ENCODE measurements around the gene PIKFYVE.
"Not testable (repeated sequence)": the region's sequence is repeated elsewhere in the genome, so short reads cannot be mapped to it uniquely, and the experiment has no call there.

Gene PIKFYVE

DNA sequence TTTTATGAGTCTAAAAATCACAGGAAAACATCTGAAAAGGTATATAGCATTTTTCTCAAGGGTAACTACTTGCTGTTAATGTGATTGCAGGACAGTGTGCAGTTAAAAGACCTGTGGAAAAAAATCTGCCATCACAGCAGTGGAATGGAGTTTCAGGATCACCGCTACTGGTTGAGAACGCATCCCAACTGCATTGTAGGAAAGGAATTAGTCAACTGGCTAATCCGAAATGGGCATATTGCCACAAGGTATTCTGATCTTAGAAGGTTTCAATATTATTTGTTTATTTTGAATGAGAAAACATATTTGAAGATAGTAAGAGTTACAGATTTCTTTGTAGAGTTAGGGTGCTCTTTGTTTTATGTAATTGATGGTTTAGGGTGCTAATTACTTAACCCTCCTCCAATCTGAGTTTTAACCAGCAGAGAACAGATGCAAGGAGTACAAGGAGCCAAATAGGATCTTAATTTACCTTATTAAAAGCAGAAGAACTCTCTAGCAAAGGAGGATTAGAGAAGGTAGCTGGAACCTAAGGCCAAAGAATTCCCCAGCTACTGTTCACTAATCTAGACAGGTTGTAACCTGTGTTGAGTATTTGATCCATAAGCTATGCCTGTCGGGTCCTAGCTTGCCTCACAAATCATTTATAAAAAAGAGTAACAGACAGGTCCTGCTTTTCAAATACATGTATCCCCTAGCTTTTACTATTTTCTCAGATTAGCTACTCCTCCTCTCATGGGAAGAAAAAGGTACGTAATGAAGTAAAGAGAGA is 35.0 kb downstream of the PIKFYVE start:
- no peak for DNase-seq (ENCODE audit: low spot score)

GRCh38 chr2:208304157-208304556 is 38.1 kb downstream of the PIKFYVE start:
- DNase-seq (ENCODE audit: low spot score) = no peak

GRCh38 chr2:208304695-208305094 is 38.6 kb downstream of the PIKFYVE start:
- no peak for DNase-seq (ENCODE audit: low spot score)

DNA sequence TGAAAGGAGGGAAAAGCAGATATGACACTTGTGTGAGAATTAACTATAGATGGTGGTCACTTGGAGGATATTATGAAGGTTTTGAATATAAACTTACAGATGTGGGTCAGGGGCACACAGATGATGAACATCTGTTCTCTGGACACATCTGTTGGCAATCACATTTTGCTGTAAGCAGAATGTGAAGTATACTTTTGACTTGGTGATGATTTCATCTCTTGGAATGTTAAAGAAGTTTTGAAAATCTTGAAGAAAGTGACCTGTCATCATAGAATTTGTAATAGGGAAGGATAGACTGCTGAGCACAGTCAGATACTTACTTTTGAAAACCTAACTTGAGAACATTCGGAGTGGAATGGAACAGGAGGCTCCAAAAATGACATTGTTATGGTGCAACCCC is 40.2 kb downstream of the PIKFYVE start:
- DNase-seq (ENCODE audit: low spot score) = no peak

DNA sequence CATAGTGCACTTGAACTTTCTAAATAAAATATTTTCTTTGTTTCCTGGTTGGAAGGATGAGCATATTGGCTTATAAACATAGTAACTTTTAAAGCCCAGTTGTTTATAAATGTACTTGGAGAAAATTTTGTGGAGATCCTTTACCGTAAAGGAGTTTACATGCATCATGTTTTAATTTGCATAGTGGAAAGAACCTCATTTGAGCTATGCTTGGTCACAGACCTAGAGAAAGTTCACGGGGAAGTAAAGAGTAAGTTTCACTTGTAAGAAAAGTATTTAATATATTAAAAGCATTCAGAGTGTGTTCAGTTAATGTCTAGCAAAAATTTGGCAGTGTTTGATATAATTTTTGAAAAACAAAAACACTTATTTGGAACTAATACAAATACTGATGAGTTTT is 45.3 kb downstream of the PIKFYVE start:
- no peak for DNase-seq (ENCODE audit: low spot score)

DNA sequence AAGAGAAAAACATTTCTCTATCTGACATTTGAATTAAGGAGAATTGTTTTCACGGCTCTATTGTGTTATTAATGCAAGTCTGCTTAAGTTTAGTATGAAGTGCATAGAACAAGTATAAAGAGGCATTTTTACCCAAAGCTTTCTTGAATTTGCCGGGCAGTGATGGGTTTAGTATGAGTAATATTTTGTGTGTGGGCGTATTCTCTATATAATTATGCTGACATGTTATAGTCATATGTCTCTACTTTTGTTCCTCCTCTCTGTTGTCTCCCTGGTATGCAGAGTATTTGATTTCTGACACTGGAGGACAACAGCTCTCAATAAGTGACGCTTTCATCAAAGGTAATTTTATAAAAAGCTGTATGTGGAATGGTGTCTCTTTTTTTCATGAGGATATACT is 45.9 kb downstream of the PIKFYVE start:
- DNase-seq (ENCODE audit: low spot score) = no peak

- DNase-seq (ENCODE audit: low spot score) = no peak
Measured at GRCh38 chr2:208315081-208315788, 49.2 kb downstream of the PIKFYVE start.

DNA sequence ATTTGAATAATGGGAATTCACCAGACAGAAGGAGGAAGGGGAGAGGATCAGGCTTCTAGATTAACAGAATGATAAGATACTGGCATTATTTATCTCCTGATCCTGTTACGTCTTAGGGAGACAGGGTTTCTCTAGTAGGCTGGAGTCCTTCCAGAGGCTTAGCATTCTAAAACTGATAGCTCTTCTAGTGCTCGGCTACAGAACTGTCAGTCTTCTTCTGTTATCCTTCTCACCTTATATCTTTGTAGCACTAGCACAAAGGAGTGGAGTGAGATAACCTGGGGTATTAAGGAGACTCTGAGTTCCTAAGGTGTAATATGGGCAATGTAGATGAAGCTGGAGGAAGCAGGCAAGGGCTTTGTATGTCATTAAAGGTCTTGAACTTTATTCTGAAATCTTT is 52.1 kb downstream of the PIKFYVE start:
- no peak for DNase-seq (ENCODE audit: low spot score)

GRCh38 chr2:208319391-208319790 is 53.3 kb downstream of the PIKFYVE start:
- DNase-seq (ENCODE audit: low spot score) = no peak

GRCh38 chr2:208320686-208321085 is 54.6 kb downstream of the PIKFYVE start:
- peak; percentile 31 for DNase-seq (ENCODE audit: low spot score)

- DNase-seq (ENCODE audit: low spot score) = peak; percentile 15
Measured at GRCh38 chr2:208326016-208326415, 60.0 kb downstream of the PIKFYVE start.

GRCh38 chr2:208329485-208329884 is 63.4 kb downstream of the PIKFYVE start:
- no peak for DNase-seq (ENCODE audit: low spot score)

GRCh38 chr2:208334230-208334629 is 68.2 kb downstream of the PIKFYVE start:
- no peak for DNase-seq (ENCODE audit: low spot score)

GRCh38 chr2:208346756-208347155 is 80.7 kb downstream of the PIKFYVE start:
- DNase-seq (ENCODE audit: low spot score) = no peak

DNA sequence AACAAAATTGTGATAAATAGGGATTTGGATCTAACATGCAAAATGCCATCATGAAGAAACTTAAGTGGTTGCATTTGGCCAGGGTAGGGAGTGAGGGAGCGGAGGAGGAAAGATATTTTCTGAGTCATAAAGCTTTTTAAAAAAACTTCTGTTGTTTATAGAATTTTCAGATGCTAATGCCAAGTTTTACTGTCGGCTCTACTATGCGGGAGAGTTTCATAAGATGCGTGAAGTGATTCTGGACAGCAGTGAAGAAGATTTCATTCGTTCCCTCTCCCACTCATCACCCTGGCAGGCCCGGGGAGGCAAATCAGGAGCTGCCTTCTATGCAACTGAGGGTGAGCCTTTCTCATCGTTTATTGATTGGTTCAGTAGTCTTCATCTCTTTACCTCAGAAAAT is 84.6 kb downstream of the PIKFYVE start:
- no peak for DNase-seq (ENCODE audit: low spot score)

- DNase-seq (ENCODE audit: low spot score) = no peak
Measured at GRCh38 chr2:208352644-208353567, 86.9 kb downstream of the PIKFYVE start.

GRCh38 chr2:208354964-208355381 is 88.9 kb downstream of the PIKFYVE start:
- DNase-seq (ENCODE audit: low spot score) = no peak

- not testable (repeated sequence) for DNase-seq (ENCODE audit: low spot score)
Measured at GRCh38 chr2:208356420-208356819, 90.4 kb downstream of the PIKFYVE start.

- no peak for DNase-seq (ENCODE audit: low spot score)
Measured at GRCh38 chr2:208356846-208357574, 91.0 kb downstream of the PIKFYVE start.

DNA sequence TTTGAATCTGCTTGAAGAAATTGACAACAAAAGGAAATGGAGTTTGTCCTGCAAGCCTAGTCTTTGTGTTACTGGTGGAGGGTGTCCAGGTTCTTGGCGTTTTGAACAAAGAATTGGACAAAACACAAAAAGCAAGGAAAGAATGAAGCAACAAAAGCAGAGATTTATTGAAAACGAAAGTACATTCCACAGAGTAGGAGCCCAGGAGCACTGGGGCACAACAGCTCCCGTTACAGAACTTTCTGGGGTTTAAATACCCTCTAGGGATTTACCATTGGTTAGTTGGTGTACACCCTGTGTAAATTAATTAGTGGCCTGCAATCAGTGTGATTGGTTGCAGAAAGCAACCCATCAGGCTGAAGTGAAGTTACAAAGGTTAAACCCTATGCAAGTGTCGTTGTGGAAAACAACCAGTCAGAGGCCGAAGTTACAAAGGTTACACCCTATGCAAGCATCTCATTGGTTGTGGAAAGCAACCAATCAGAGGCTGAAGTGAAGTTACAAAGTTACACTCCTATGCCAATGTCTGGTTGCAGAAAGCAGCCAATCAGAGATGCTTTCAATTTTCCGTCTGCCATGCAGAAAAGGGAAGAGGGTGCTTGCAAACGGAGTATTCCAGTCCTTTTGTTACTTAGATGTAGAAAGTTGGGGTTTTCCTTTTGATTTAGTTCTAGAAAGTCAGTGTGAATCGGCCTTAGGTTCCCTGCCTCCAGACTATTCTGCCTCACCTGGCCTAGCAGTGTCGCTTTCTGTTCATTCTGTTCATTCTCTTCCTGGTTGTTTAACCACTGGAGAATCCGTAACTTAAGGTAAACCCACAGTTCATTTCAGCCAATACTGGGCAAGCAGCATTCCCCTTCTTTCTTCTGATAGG is 92.9 kb downstream of the PIKFYVE start:
- DNase-seq (ENCODE audit: low spot score) = no peak

GRCh38 chr2:208359632-208359986 is 93.6 kb downstream of the PIKFYVE start:
- no peak for DNase-seq (ENCODE audit: low spot score)
